HS-5 (cell line): ENCODE data around the gene NALCN.
A peak's percentile ranks its signal among the peaks of the same experiment; 100 is the strongest.

Experiments
- DNase-seq: peaks from one replicate; pipeline ENCODE4 v3.0.0-alpha.2; 2012; ENCODE audit warnings: low read depth

Gene NALCN

GRCh38 chr13:101415358-101416174 lies 742 bp downstream of the NALCN start:
- no peak for DNase-seq

GRCh38 chr13:101412076-101412475 lies 4.2 kb downstream of the NALCN start:
- no peak for DNase-seq

- DNase-seq = no peak
Measured at GRCh38 chr13:101408992-101409656, 7.2 kb downstream of the NALCN start.

- no peak for DNase-seq
Measured at GRCh38 chr13:101408154-101408553, 8.2 kb downstream of the NALCN start.

- no peak for DNase-seq
Measured at GRCh38 chr13:101406791-101407190, 9.5 kb downstream of the NALCN start.

- no peak for DNase-seq
Measured at GRCh38 chr13:101401196-101401595, 15.1 kb downstream of the NALCN start.

GRCh38 chr13:101399365-101399764 lies 16.9 kb downstream of the NALCN start:
- no peak for DNase-seq

- DNase-seq = no peak
Measured at GRCh38 chr13:101398920-101399319, 17.4 kb downstream of the NALCN start.

- DNase-seq = no peak
Measured at GRCh38 chr13:101398191-101398590, 18.1 kb downstream of the NALCN start.

- DNase-seq = peak; percentile 45
Measured at GRCh38 chr13:101397742-101398141, 18.6 kb downstream of the NALCN start.

- DNase-seq = no peak
Measured at GRCh38 chr13:101394605-101395004, 21.7 kb downstream of the NALCN start.

- DNase-seq = no peak
Measured at GRCh38 chr13:101393140-101393539, 23.2 kb downstream of the NALCN start.

- DNase-seq = no peak
Measured at GRCh38 chr13:101390461-101390860, 25.8 kb downstream of the NALCN start.

- DNase-seq = no peak
Measured at GRCh38 chr13:101384929-101385328, 31.4 kb downstream of the NALCN start.

- DNase-seq = no peak
Measured at GRCh38 chr13:101383595-101383994, 32.7 kb downstream of the NALCN start.

- DNase-seq = no peak
Measured at GRCh38 chr13:101382701-101383100, 33.6 kb downstream of the NALCN start.

- no peak for DNase-seq
Measured at GRCh38 chr13:101382086-101382485, 34.2 kb downstream of the NALCN start.

- DNase-seq = no peak
Measured at GRCh38 chr13:101360525-101360924, 55.8 kb downstream of the NALCN start.

- DNase-seq = no peak
Measured at GRCh38 chr13:101354895-101355294, 61.4 kb downstream of the NALCN start.

- no peak for DNase-seq
Measured at GRCh38 chr13:101346942-101347728, 69.2 kb downstream of the NALCN start.

- DNase-seq = no peak
Measured at GRCh38 chr13:101346161-101346560, 70.1 kb downstream of the NALCN start.

GRCh38 chr13:101343128-101343787 lies 73.0 kb downstream of the NALCN start:
- DNase-seq = no peak
